Panc1 (cell line): ENCODE measurements around the gene HEG1.

Experiments
- CTCF ChIP-seq: fragments of 450-650 bp; IDR thresholded peaks from 2 replicates; pipeline ENCODE4 v1.5.1; 2017; ENCODE audit warnings: mild to moderate bottlenecking
- POLR2AphosphoS5 ChIP-seq: IDR thresholded peaks from 2 replicates; pipeline ENCODE4 v1.6.1; 2012; ENCODE audit warnings: mild to moderate bottlenecking, low read depth, low read length, moderate library complexity
- REST ChIP-seq, 2 experiments: IDR thresholded peaks; 2 replicates each; pipeline ENCODE4 v1.6.1; 2011 to 2012; ENCODE audit warnings: low read depth in 2 of 2, control low read depth in 1 of 2, low read length in 1 of 2, mild to moderate bottlenecking in 1 of 2, moderate library complexity in 1 of 2; ENCODE audit not compliant: insufficient read depth in 1 of 2
- SIN3A ChIP-seq: IDR thresholded peaks from 2 replicates; pipeline ENCODE4 v1.6.1; 2012; ENCODE audit warnings: low read depth, mild to moderate bottlenecking, low read length, moderate library complexity, borderline replicate concordance; ENCODE audit not compliant: insufficient read depth
- TCF7L2 ChIP-seq: IDR thresholded peaks from 2 replicates; pipeline ENCODE4 v1.6.1; 2011; ENCODE audit warnings: mild to moderate bottlenecking, low read depth, low read length, inconsistent platforms

DNA sequence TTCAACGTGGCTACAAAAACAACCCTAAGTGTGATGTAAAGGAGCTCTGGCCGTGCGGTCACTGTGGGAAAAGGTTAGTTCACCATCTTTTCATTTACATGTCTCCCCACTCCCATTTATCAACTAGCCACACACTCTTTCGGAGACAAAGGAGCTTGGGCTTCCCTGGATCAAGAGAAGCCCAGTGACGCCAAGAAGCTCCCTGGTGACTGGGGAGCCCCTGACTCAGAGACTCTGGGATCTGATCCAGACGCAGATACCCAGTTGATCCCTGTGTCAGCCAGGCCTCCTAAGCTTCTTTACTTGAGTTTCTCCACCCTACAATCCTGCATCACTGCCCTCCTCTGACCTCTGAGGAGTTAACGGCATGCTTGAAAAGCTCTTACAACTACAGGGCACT is 43.9 kb downstream of the HEG1 start:
- no peak for TF ChIP-seq CTCF
- no peak for TF ChIP-seq POLR2AphosphoS5
- TF ChIP-seq SIN3A, result no peak
- no peak for TF ChIP-seq REST (IDR thresholded peaks at IDR 0.05; ENCODE audit: insufficient read depth in 1 of 2, low read depth in 2 of 2, low read length in 1 of 2)
- TF ChIP-seq TCF7L2, result no peak
